Effector memory CD4-positive, alpha-beta T cell (primary cell): ENCODE data around the gene PPARG.

ENCODE experiments used
- DNase-seq, 3 donors: peaks; one replicate each; pipeline ENCODE4 v3.0.0-alpha.2; 2020
- H3K27ac ChIP-seq: 2 replicates; pipeline ENCODE4 v1.7.0; 2013; ENCODE audit warnings: mild to moderate bottlenecking, low read length, moderate library complexity; ENCODE audit not compliant: insufficient read depth, poor library complexity, severe bottlenecking
- H3K27me3 ChIP-seq: replicated peaks from 2 replicates; pipeline ENCODE4 v1.7.0; 2013; ENCODE audit warnings: mild to moderate bottlenecking, low read length; ENCODE audit not compliant: insufficient read depth, control insufficient read depth, poor library complexity, severe bottlenecking
- H3K36me3 ChIP-seq: 2 replicates; pipeline ENCODE4 v1.7.0; 2013; ENCODE audit warnings: mild to moderate bottlenecking, low read length, moderate library complexity; ENCODE audit not compliant: control insufficient read depth, insufficient read depth
- H3K4me1 ChIP-seq: 2 replicates; pipeline ENCODE4 v1.7.0; 2013; ENCODE audit warnings: low read length, mild to moderate bottlenecking; ENCODE audit not compliant: control insufficient read depth, insufficient read depth, poor library complexity, severe bottlenecking
- H3K4me3 ChIP-seq: 2 replicates; pipeline ENCODE4 v1.7.0; 2013; ENCODE audit warnings: low read length, low read depth, mild to moderate bottlenecking; ENCODE audit not compliant: insufficient read depth, poor library complexity, severe bottlenecking
- H3K9me3 ChIP-seq: 2 replicates; pipeline ENCODE4 v1.7.0; 2013; ENCODE audit warnings: mild to moderate bottlenecking, low read length, moderate library complexity; ENCODE audit not compliant: control insufficient read depth

The PPARG gene

GRCh38 chr3:12370758-12371157, 81.9 kb downstream of the PPARG start:
- Histone ChIP-seq H3K27me3 (no peaks in the 10 kb centered on the region), H3K9me3 (no peaks in the 10 kb centered on the region), H3K27ac (no peak overlapping the region), H3K4me3 (no peak overlapping the region), H3K36me3 (no peaks in the 10 kb centered on the region), H3K4me1 (no peaks in the 10 kb centered on the region)
- DNase-seq = no peak

GRCh38 chr3:12371525-12372140, 82.8 kb downstream of the PPARG start:
- Histone ChIP-seq H3K4me3 (no peak overlapping the region), H3K27me3 (no peaks in the 10 kb centered on the region), H3K36me3 (no peaks in the 10 kb centered on the region), H3K27ac (no peak overlapping the region), H3K9me3 (no peaks in the 10 kb centered on the region), H3K4me1 (no peaks in the 10 kb centered on the region)
- DNase-seq = no peak

- DNase-seq = no peak
- Histone ChIP-seq H3K4me1 (no peaks in the 10 kb centered on the region), H3K27me3 (no peaks in the 10 kb centered on the region), H3K4me3 (no peak overlapping the region), H3K27ac (no peak overlapping the region), H3K9me3 (no peaks in the 10 kb centered on the region), H3K36me3 (no peaks in the 10 kb centered on the region)
These were observed 83.9 kb downstream of the PPARG start for GRCh38 chr3:12372741-12373280.

- Histone ChIP-seq H3K36me3 (no peaks in the 10 kb centered on the region), H3K4me1 (peaks cover 3% of the 10 kb centered on the region), H3K27ac (no peak overlapping the region), H3K9me3 (no peaks in the 10 kb centered on the region), H3K4me3 (no peak overlapping the region), H3K27me3 (no peaks in the 10 kb centered on the region)
- no peak for DNase-seq
These were observed 86.7 kb downstream of the PPARG start for GRCh38 chr3:12375572-12375971.

- H3K9me3 ChIP-seq = no peaks in the 10 kb centered on the region
- H3K27ac ChIP-seq = no peak overlapping the region
- DNase-seq = no peak
- no peaks in the 10 kb centered on the region for H3K27me3 ChIP-seq
- H3K36me3 ChIP-seq = no peaks in the 10 kb centered on the region
- peaks cover 5% of the 10 kb centered on the region for H3K4me1 ChIP-seq
- no peak overlapping the region for H3K4me3 ChIP-seq
These were observed 91.0 kb downstream of the PPARG start for GRCh38 chr3:12379640-12380429.

GRCh38 chr3:12380461-12380860, 91.6 kb downstream of the PPARG start:
- peaks cover 5% of the 10 kb centered on the region for H3K4me1 ChIP-seq
- H3K27ac ChIP-seq = no peak overlapping the region
- no peak for DNase-seq
- no peaks in the 10 kb centered on the region for H3K36me3 ChIP-seq
- H3K27me3 ChIP-seq = no peaks in the 10 kb centered on the region
- no peak overlapping the region for H3K4me3 ChIP-seq
- no peaks in the 10 kb centered on the region for H3K9me3 ChIP-seq

GRCh38 chr3:12381199-12381598, 92.3 kb downstream of the PPARG start:
- peaks cover 5% of the 10 kb centered on the region for H3K4me1 ChIP-seq
- H3K9me3 ChIP-seq = no peaks in the 10 kb centered on the region
- H3K36me3 ChIP-seq = no peaks in the 10 kb centered on the region
- no peak overlapping the region for H3K4me3 ChIP-seq
- no peaks in the 10 kb centered on the region for H3K27me3 ChIP-seq
- DNase-seq = no peak
- H3K27ac ChIP-seq = no peak overlapping the region

- Histone ChIP-seq H3K4me1 (peaks cover 5% of the 10 kb centered on the region), H3K4me3 (no peak overlapping the region), H3K9me3 (no peaks in the 10 kb centered on the region), H3K36me3 (no peaks in the 10 kb centered on the region), H3K27me3 (no peaks in the 10 kb centered on the region), H3K27ac (no peak overlapping the region)
- DNase-seq = no peak
These were observed 94.3 kb downstream of the PPARG start for GRCh38 chr3:12383218-12383617.

- no peak overlapping the region for H3K27ac ChIP-seq
- no peaks in the 10 kb centered on the region for H3K36me3 ChIP-seq
- no peaks in the 10 kb centered on the region for H3K27me3 ChIP-seq
- DNase-seq = no peak
- H3K4me3 ChIP-seq = no peak overlapping the region
- H3K4me1 ChIP-seq = peaks cover 5% of the 10 kb centered on the region
- no peaks in the 10 kb centered on the region for H3K9me3 ChIP-seq
These were observed 95.8 kb downstream of the PPARG start for GRCh38 chr3:12384451-12385233.
